Skin epidermis (tissue), 12 donors: Measurements from ENCODE around the gene PTPRB.

Experiments used
- H3K27ac ChIP-seq, 21 experiments: fragments of 200-600 bp; sonication (generic) in 11 of 21; one replicate each; pipeline ENCODE4 v1.5.0; 2020; ENCODE audit warnings: mild to moderate bottlenecking in 3 of 21, inconsistent platforms in 2 of 21, moderate library complexity in 2 of 21
- H3K4me3 ChIP-seq, 7 experiments: fragments of 200-600 bp; sonication (generic) in 2 of 7; one replicate each; pipeline ENCODE4 v1.5.0; 2020; ENCODE audit warnings: inconsistent platforms in 2 of 7, mild to moderate bottlenecking in 2 of 7, moderate library complexity in 1 of 7

Gene PTPRB

DNA sequence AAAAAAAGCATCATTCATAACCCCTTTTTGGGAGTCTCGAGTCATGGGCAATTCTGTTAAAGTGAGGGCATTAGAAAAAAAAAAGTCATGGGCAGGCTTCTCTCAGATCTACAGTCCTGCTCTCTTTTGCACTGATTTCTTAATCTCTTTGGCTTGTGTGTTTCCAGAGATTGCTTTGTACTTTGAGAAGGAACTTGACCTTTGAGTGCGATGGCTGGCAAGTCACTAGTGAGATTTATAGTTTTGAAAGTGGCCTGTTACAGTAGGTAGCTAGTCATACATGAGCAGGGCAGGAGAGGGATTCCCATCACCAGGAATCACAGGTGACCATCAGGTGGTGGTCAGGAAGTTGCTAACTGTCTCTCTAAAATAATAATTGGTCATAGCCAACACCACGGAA lies 151.5 kb downstream of the PTPRB start:
- no peak overlapping the region for H3K4me3 ChIP-seq
- no peak overlapping the region for H3K27ac ChIP-seq

DNA sequence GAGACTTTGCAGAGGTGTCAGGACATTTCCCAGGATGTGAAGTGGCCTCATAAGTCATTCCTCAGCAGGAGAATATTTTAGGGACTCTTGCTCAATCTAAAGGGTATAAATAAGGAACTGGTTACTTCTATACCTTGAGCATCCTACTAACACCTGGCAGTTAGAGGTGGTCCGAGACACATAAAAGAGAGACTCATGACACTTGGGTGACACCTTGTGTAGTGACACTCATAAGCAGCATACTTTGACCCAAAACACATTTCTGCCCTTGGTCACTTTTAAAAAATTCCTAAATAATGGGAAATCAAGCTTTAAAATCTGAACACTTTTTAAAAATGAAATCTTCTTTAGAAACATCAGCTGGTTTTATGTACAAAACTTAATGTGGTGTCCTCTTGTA lies 152.8 kb downstream of the PTPRB start:
- H3K4me3 ChIP-seq, result no peak overlapping the region
- H3K27ac ChIP-seq, result no peak overlapping the region

DNA sequence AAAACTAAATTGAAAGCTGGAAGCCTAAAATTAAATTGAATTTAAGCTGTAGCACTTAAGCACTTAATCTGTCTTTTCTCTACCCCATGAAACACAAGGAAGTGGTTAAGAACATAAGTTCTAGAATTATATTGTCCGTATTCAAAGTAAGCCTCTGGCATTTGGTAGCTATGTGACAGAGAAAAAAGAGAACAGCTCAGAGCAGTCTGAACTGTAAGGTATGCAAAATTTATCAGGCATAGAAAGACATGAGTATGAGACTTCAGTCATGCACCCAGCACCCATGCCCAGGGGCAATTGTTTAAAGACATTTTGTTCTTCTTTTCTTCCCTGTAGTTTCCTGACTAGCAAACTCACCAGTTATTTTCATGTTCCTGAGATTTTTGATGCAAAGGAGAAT lies 154.5 kb downstream of the PTPRB start:
- Histone ChIP-seq H3K27ac (no peak overlapping the region), H3K4me3 (no peak overlapping the region)

- no peak overlapping the region for H3K4me3 ChIP-seq
- no peak overlapping the region for H3K27ac ChIP-seq
These were observed 167.9 kb downstream of the PTPRB start for GRCh38 chr12:70469221-70469820.

DNA sequence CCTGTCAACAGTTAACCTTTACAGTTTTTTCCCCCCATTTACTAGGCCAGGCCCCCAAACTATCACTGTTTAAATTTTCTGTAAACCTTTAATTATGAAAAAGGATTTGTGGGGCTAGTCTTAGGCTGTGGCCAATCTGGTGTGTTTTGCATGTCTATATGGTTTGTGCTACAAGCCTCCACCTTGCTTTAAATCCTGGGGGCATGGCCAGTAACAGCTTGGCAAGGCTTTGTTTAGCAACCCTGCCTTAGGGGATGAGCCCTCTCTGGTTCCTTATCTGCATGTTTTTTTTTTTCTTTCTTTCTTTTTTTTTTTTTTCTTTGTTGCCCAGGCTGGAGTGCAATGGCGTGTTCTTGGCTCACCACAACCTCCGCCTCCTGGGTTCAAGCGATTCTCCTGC lies 168.5 kb downstream of the PTPRB start:
- no peak overlapping the region for H3K27ac ChIP-seq
- no peak overlapping the region for H3K4me3 ChIP-seq

DNA sequence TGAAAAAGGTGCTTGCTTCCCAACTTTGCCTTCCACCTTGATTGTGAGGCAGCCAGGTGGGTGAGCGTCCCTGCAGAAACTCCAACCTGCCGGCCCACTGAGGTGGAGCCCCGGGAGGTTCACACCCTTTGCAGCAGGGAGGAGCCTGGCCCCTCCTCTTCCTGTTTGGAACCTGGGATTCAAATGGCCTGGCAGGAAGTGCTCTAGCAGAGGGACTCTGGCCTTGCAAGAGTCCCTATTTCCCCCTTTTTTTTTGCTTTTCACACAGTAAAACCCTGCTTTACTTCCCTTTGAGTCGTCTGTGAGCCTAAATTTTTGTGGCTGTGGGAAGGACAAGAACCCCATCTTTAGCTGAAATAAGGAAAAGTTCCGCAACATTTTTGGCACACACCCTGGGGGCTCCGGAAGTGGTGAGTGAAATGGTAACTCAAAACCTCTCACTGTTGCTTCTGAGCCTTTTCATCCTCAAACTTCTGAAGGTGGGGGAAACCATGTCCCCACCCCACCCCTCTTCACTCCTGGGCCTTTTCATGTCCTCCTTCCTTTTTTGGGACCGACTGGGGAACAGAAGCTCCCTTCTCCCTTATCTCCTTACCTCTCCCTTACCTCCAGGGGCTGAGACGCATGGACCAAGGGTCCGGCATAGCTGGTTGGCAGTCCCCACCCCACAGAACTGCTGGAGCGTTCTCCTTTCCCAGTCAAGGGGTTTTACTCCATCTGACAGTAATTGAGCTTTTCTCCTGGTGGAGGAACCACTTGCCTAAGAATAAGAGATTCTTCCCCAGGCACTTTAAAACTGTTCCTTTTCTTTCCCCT lies 169.1 kb downstream of the PTPRB start:
- Histone ChIP-seq H3K4me3 (no peak overlapping the region), H3K27ac (peak overlapping the region in 1 of 21 experiments; percentile 29)

GRCh38 chr12:70467476-70467875 lies 169.8 kb downstream of the PTPRB start:
- H3K27ac ChIP-seq, result no peak overlapping the region

GRCh38 chr12:70466753-70467152 lies 170.5 kb downstream of the PTPRB start:
- H3K27ac ChIP-seq, result no peak overlapping the region
- H3K4me3 ChIP-seq, result no peak overlapping the region

More at GRCh38 chr12:70467476-70467875, 169.8 kb downstream of the PTPRB start:
- H3K4me3 ChIP-seq, result no peak overlapping the region
